Ectodermal cell (in vitro differentiated cells): ENCODE results near the gene CHAF1B.

ENCODE experiments used
- H3K27ac ChIP-seq: 2 replicates; pipeline ENCODE4 v1.7.0; 2013; ENCODE audit warnings: mild to moderate bottlenecking, low read depth, low read length; ENCODE audit not compliant: insufficient read depth, poor library complexity, severe bottlenecking
- H3K27me3 ChIP-seq: 2 replicates; pipeline ENCODE4 v1.7.0; 2013; ENCODE audit warnings: mild to moderate bottlenecking, low read length; ENCODE audit not compliant: insufficient read depth, control insufficient read depth, poor library complexity, severe bottlenecking
- H3K36me3 ChIP-seq: one replicate; pipeline ENCODE4 v1.7.0; 2013; ENCODE audit warnings: low read length; ENCODE audit not compliant: control insufficient read depth, insufficient read depth
- H3K4me1 ChIP-seq: one replicate; pipeline ENCODE4 v1.7.0; 2013; ENCODE audit warnings: low read length; ENCODE audit not compliant: control insufficient read depth, insufficient read depth
- H3K4me3 ChIP-seq: 2 replicates; pipeline ENCODE4 v1.7.0; 2013; ENCODE audit warnings: low read depth, low read length, control low read depth; ENCODE audit not compliant: insufficient read depth
- H3K9me3 ChIP-seq: 2 replicates; pipeline ENCODE4 v1.7.0; 2013; ENCODE audit warnings: mild to moderate bottlenecking, low read length, moderate library complexity; ENCODE audit not compliant: control insufficient read depth
- WGBS, 2 experiments: methylation state at CpG; one replicate each; pipeline ENCODE4 v1.1.7; 2013; ENCODE audit warnings: missing lambda C conversion rate in 2 of 2; 5-methylcytosine and 5-hydroxymethylcytosine counted together

Gene CHAF1B

DNA sequence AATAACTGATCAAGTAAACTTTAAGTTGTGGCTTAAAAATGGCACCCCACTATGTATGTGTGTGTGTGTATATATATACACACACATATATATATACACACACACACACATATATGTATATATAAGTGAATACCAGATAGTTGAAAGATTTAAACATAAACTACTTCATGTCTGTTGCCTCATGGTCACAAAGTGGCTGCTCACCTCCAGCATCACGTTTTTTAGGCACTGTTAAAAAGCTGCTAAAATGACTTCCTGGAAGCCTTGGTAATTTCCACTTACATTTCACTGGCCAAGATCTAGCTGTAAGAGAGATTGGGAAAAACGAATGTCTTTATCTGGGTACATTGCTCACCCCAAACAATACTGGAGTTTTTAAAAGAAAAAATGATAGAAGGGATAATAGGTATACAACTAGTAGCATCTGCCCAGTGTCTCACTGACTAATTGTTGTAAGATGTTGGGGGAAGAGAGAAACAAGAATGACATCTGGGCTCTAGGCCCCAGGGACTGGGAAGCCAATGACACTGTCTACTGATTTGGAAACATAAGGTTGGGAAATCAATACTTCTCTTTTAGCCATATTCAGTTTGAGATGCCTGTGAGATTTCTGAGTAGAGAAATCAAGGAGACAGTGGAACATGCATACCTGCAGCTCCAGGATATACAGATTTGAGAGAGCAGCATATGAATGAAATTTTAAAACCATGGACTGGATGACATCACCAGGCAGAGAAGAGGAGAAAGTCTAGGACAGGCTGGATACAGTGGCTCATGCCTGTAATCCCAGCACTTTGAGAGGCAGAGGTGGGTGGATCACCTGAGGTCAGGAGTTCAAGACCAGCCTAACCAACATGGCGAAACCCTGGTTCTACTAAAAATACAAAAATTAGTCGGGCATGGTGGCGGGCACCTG is 51.9 kb downstream of the CHAF1B start:
- H3K4me3 ChIP-seq = no peak overlapping the region
- H3K4me1 ChIP-seq = no peaks in the 10 kb centered on the region
- no peak overlapping the region for H3K27ac ChIP-seq
- H3K27me3 ChIP-seq = no peaks in the 10 kb centered on the region
- no peaks in the 10 kb centered on the region for H3K36me3 ChIP-seq
- H3K9me3 ChIP-seq = no peaks in the 10 kb centered on the region
- WGBS, 2 experiments = 87 to 92% methylated on average over 5 of the region's 5 CpGs

DNA sequence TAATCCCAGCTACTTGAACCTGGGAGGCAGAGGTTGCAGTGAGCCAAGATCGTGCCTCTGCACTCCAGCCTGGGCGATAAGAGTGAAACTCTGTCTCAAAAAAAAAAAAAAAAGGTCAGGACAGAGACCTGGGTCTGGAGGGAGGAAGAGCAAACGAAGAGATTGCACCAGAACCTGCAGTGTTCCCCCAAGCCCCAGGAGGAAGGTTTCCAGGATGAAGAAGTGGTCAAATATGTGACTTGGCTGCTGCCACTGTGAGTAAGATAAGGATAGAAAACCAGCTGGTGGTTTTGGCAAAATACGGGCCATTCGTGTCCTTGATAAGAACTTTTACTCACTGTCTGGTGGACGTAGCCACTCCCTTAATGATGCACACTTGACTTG is 52.5 kb downstream of the CHAF1B start:
- Histone ChIP-seq H3K9me3 (no peaks in the 10 kb centered on the region), H3K36me3 (no peaks in the 10 kb centered on the region), H3K27me3 (no peaks in the 10 kb centered on the region), H3K4me1 (no peaks in the 10 kb centered on the region), H3K27ac (no peak overlapping the region), H3K4me3 (no peak overlapping the region)
- WGBS, 2 experiments = 86 to 94% methylated on average over 6 of the region's 6 CpGs

GRCh38 chr21:36441715-36442114 is 56.5 kb downstream of the CHAF1B start:
- WGBS, 2 experiments = 94 to 95% methylated on average over 6 of the region's 6 CpGs
- no peaks in the 10 kb centered on the region for H3K27me3 ChIP-seq
- no peaks in the 10 kb centered on the region for H3K4me1 ChIP-seq
- H3K27ac ChIP-seq = no peak overlapping the region
- H3K36me3 ChIP-seq = no peaks in the 10 kb centered on the region
- no peaks in the 10 kb centered on the region for H3K9me3 ChIP-seq
- no peak overlapping the region for H3K4me3 ChIP-seq

DNA sequence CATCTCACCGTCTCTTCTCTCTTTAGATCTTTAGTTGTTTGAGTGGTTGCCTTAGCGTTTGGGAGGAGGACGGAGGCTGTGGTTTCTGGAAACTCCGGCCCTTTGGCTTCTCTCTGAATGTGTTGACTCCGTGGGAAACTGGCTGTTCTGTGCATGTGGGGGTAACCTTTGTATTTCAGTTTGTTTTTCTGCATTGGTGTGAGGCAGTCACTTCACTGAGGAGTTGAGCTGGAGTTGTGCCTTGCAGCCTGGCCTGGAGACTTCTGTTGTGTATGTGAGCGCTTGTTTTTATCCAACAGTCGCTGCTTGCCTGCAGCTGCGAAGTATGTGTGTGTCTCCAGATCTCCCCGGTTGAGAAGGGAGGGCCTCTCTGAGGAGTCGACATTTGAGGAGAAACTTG is 61.1 kb downstream of the CHAF1B start:
- H3K9me3 ChIP-seq = no peaks in the 10 kb centered on the region
- no peaks in the 10 kb centered on the region for H3K36me3 ChIP-seq
- H3K4me3 ChIP-seq = no peak overlapping the region
- no peak overlapping the region for H3K27ac ChIP-seq
- H3K27me3 ChIP-seq = no peaks in the 10 kb centered on the region
- no peaks in the 10 kb centered on the region for H3K4me1 ChIP-seq
- 76 to 77% methylated on average over 10 of the region's 10 CpGs for WGBS, 2 experiments

DNA sequence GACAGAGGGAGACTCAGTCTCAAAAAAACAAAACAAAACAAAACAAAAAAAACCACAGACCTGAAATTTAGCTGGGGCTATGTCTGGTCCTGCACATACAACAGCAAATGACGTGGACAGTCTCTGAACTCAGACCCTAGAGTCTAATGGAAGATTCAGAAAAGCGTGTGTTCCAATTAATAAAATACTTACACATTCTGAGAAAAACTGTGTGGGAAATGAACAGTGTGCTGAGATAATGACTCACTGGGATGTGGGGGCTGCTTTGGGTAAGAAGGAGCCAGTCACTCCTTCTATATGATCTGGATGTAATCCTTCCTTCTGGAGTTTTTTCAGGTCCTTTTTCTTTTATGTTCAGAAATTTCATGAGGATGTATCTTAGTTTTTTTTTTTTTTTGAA is 65.3 kb downstream of the CHAF1B start:
- no peak overlapping the region for H3K27ac ChIP-seq
- H3K4me3 ChIP-seq = no peak overlapping the region
- H3K4me1 ChIP-seq = peaks cover 11% of the 10 kb centered on the region
- no peaks in the 10 kb centered on the region for H3K9me3 ChIP-seq
- no peaks in the 10 kb centered on the region for H3K27me3 ChIP-seq
- 96% methylated on average over 2 of the region's 2 CpGs for WGBS, 2 experiments
- H3K36me3 ChIP-seq = no peaks in the 10 kb centered on the region

DNA sequence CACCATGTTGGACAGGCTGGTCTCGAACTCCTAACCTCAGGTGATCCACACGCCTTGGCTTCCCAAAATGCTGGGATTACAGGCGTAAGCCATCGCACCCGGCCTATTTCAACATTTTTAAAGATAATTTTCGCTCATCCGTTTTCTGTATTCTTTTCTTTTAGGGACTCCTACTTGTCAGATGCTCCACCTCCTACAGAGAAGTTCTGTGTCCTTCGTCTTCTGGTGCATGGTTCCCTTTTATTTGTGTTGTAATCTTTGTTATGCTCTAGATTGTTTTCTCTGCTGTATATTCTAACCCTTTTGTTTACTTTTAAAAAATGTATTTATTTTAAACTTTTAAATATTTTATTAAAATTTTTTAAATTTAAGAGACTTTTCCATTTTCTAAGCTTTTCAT is 66.3 kb downstream of the CHAF1B start:
- 90 to 97% methylated on average over 7 to 8 of the region's 8 CpGs for WGBS, 2 experiments
- Histone ChIP-seq H3K36me3 (no peaks in the 10 kb centered on the region), H3K27me3 (no peaks in the 10 kb centered on the region), H3K4me3 (no peak overlapping the region), H3K9me3 (no peaks in the 10 kb centered on the region), H3K4me1 (peaks cover 11% of the 10 kb centered on the region), H3K27ac (no peak overlapping the region)

- Histone ChIP-seq H3K4me3 (no peak overlapping the region), H3K27ac (no peak overlapping the region), H3K36me3 (no peaks in the 10 kb centered on the region), H3K27me3 (no peaks in the 10 kb centered on the region), H3K4me1 (peaks cover 11% of the 10 kb centered on the region), H3K9me3 (no peaks in the 10 kb centered on the region)
- 85 to 88% methylated on average over 5 to 6 of the region's 6 CpGs for WGBS, 2 experiments
These were observed 67.2 kb downstream of the CHAF1B start for GRCh38 chr21:36452281-36452825.

GRCh38 chr21:36454093-36454531 is 68.9 kb downstream of the CHAF1B start:
- WGBS, 2 experiments = 7 to 10% methylated on average over 4 of the region's 4 CpGs

DNA sequence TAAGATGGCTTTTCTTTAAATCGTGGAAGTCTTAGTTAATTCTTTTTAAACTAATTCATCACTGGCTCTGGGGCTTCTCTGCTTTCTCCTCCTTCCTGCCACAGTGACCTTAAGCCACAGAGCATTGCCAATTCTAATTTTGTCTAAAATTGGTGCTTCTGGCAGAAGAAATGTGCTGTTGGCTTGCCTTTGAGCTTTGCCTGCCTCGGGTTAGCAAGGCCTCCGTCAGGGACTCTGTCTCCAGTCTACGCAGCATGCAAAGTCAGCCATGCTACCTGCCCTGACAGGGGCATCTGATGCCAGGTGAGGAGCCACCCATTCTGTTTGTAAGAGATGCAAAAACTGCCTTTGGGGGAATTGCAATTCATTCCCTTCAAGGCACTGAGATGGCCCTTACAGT is 69.5 kb downstream of the CHAF1B start:
- no peak overlapping the region for H3K27ac ChIP-seq
- H3K4me3 ChIP-seq = no peak overlapping the region
- H3K9me3 ChIP-seq = no peaks in the 10 kb centered on the region
- no peaks in the 10 kb centered on the region for H3K27me3 ChIP-seq
- peaks cover 11% of the 10 kb centered on the region for H3K4me1 ChIP-seq
- no peaks in the 10 kb centered on the region for H3K36me3 ChIP-seq
- 75 to 87% methylated on average over 4 of the region's 4 CpGs for WGBS, 2 experiments

More at GRCh38 chr21:36454093-36454531, 68.9 kb downstream of the CHAF1B start:
- no peaks in the 10 kb centered on the region for H3K9me3 ChIP-seq
- no peak overlapping the region for H3K27ac ChIP-seq
- no peaks in the 10 kb centered on the region for H3K36me3 ChIP-seq
- H3K27me3 ChIP-seq = no peaks in the 10 kb centered on the region
- peaks cover 11% of the 10 kb centered on the region for H3K4me1 ChIP-seq
- H3K4me3 ChIP-seq = no peak overlapping the region

DNA sequence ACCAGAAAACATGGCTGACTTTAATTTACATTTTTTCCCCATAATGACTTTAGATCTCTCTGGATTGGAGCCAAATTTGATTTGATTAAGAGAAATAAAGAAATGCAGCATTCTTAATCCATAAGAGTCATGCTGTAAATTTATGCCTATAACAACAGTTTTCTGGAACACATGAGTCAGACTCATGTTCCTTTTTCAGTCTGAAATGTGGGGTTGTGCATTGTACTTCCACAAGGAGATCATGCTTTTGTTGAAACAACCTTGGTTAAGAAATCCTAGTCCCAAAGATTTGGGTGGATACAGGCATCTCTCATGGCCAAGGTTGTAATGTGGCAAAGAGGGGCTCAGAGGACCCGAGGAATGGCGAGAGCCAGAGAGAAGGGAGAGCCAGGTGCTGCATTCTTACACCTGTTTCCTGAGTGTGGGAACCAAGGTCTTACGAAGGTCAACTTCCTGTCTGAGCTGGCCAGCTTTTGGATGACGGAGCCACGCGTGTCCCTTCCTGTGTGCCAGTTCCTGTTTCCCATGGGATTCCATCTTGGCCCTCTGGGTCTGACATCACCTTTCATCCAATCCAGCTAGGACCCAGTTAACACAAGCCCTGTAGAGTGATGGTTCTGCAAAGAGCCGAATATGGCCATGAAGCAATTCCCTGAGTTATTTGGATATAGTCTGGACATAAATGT is 71.7 kb downstream of the CHAF1B start:
- Histone ChIP-seq H3K4me3 (no peak overlapping the region), H3K36me3 (no peaks in the 10 kb centered on the region), H3K4me1 (peaks cover 11% of the 10 kb centered on the region), H3K27me3 (no peaks in the 10 kb centered on the region), H3K27ac (no peak overlapping the region), H3K9me3 (no peaks in the 10 kb centered on the region)
- 84 to 89% methylated on average over 7 of the region's 7 CpGs for WGBS, 2 experiments
